ENCODE results near the gene CARMIL1. TPM values are rescaled to one million over a fixed set of nuclear protein-coding genes. Genes with fewer than 3 reads are reported as not detected.

The CARMIL1 gene
- polyA plus RNA-seq, 1 of the 3 experiments (the other 2 are of a cell fraction), result 1.7 TPM

- Histone ChIP-seq H3K9me3 (no peaks in the 10 kb centered on the region; the same call in 1 of the 2 replicates), H3K36me3 (replicated peaks in 1 of 2; ENCODE audit: control insufficient read depth in 1 of 2, insufficient read depth in 2 of 2, low read length in 1 of 2) (no peaks in the 10 kb centered on the region), H3F3A (replicated peaks; ENCODE audit: insufficient read depth) (peaks cover 28% of the 10 kb centered on the region), H3K27ac (ENCODE audit: low read depth in 2 of 2, low read length in 1 of 2) (peak overlapping the region in 1 of 2 experiments; percentile 89; a peak in 2 of 4 replicates), H4K20me1 (ENCODE audit: insufficient read depth) (no peaks in the 10 kb centered on the region), H3K79me2 (ENCODE audit: insufficient read depth) (no peaks in the 10 kb centered on the region), H2AFZ (ENCODE audit: low read depth) (no peak overlapping the region; the same call in 1 of the 2 replicates), H3K27me3 (ENCODE audit: insufficient read depth) (no peaks in the 10 kb centered on the region), H3K4me2 (0 out of 2 replicates have a peak overlapping the region, but pooled peaks have one; percentile 2), H3K9me2 (no peaks in the 10 kb centered on the region), H3K9ac (peak overlapping the region; percentile 15; the same call in 1 of the 2 replicates), H3K4me1 (ENCODE audit: control insufficient read depth in 1 of 2, insufficient read depth in 2 of 2, low read depth in 1 of 2, low read length in 1 of 2) (peaks cover 0 to 9% of the 10 kb centered on the region in 2 experiments; a peak in 1 of 4 replicates), H3K4me3 (ENCODE audit: low read depth in 2 of 2, low read length in 1 of 2) (no peak overlapping the region)
- 83% methylated on average over 1 of the region's 1 CpG for WGBS (ENCODE audit: low lambda C conversion rate)
- CTCF ChIA-PET, result interaction anchor here (1.4 to 6.6 kb wide), 4 partner anchors 17 to 308 kb away, joined by 3 to 37 read pairs (median 6); no protein-coding TSS in a partner anchor
- no peak for DNase-seq
- no peak for TF ChIP-seq FOXJ3 (CRISPR knock-in tag; IDR thresholded peaks at IDR 0.05)
- TF ChIP-seq RXRA (IDR thresholded peaks at IDR 0.05; ENCODE audit: borderline replicate concordance, low read depth), result no peak
- no peak for TF ChIP-seq EZH2phosphoT487 (IDR thresholded peaks at IDR 0.05; ENCODE audit: borderline replicate concordance, low read depth)
- TF ChIP-seq ELF1 (IDR thresholded peaks at IDR 0.05), result no peak
- TF ChIP-seq POLR2AphosphoS5 (IDR thresholded peaks at IDR 0.05; ENCODE audit: low read depth, low read length), result no peak
- no peak for TF ChIP-seq YY1 (IDR thresholded peaks at IDR 0.05; ENCODE audit: low read depth)
- no peak for TF ChIP-seq MEF2A (IDR thresholded peaks at IDR 0.05; ENCODE audit: borderline replicate concordance, low read depth)
- no peak for TF ChIP-seq FOSL2 (IDR thresholded peaks at IDR 0.05; ENCODE audit: borderline replicate concordance, low read depth)
- TF ChIP-seq RAD21 (IDR thresholded peaks at IDR 0.05; ENCODE audit: low read length), result no peak
- TF ChIP-seq CTCF (IDR thresholded peaks at IDR 0.05), result no peak
- no peak for TF ChIP-seq USF2 (IDR thresholded peaks at IDR 0.05; ENCODE audit: borderline replicate concordance, low read depth, low read length)
- TF ChIP-seq JUND (IDR thresholded peaks at IDR 0.05), result no peak
- TF ChIP-seq TEAD4 (IDR thresholded peaks at IDR 0.05; ENCODE audit: borderline replicate concordance, insufficient read depth), result no peak
- TF ChIP-seq NFIC (IDR thresholded peaks at IDR 0.05; ENCODE audit: borderline replicate concordance), result no peak
- TF ChIP-seq CHD2 (IDR thresholded peaks at IDR 0.05; ENCODE audit: low read length, partially characterized antibody), result no peak
- POLR2A ChIA-PET, result no interaction called here
These were observed 30.0 kb upstream of the CARMIL1 start for GRCh38 chr6:25249133-25249532.

GRCh38 chr6:25250878-25251277, 28.3 kb upstream of the CARMIL1 start:
- no peak for DNase-seq
- H3K9me3 ChIP-seq, result no peaks in the 10 kb centered on the region
- H3K36me3 ChIP-seq (replicated peaks in 1 of 2; ENCODE audit: control insufficient read depth in 1 of 2, insufficient read depth in 2 of 2, low read length in 1 of 2), result no peaks in the 10 kb centered on the region
- H3K9ac ChIP-seq, result no peak overlapping the region
- peaks cover 28% of the 10 kb centered on the region for H3F3A ChIP-seq (replicated peaks; ENCODE audit: insufficient read depth)
- ChIA-PET POLR2A (no interaction called here), CTCF (interaction anchor here (1.0 to 6.6 kb wide), 4 partner anchors 13 to 33 kb away, joined by 3 to 37 read pairs (median 6); no protein-coding TSS in a partner anchor)
- H3K4me2 ChIP-seq, result no peak overlapping the region
- H3K4me3 ChIP-seq (ENCODE audit: low read depth in 2 of 2, low read length in 1 of 2), result no peak overlapping the region
- peak overlapping the region in 1 of 2 experiments; percentile 20; a peak in 2 of 4 replicates for H3K27ac ChIP-seq (ENCODE audit: low read depth in 2 of 2, low read length in 1 of 2)
- H3K27me3 ChIP-seq (ENCODE audit: insufficient read depth), result no peaks in the 10 kb centered on the region
- no peaks in the 10 kb centered on the region for H3K79me2 ChIP-seq (ENCODE audit: insufficient read depth)
- TF ChIP-seq YY1 (IDR thresholded peaks at IDR 0.05; ENCODE audit: low read depth) (no peak), MEF2A (IDR thresholded peaks at IDR 0.05; ENCODE audit: borderline replicate concordance, low read depth) (no peak), TCF12 (IDR thresholded peaks at IDR 0.05) (peak; percentile 74; the same call in 1 of the 2 replicates), NFIC (IDR thresholded peaks at IDR 0.05; ENCODE audit: borderline replicate concordance) (0 out of 2 replicates have a peak, but pooled peaks have one; percentile 16), PBX3 (IDR thresholded peaks at IDR 0.05) (peak; percentile 50), FOSL2 (IDR thresholded peaks at IDR 0.05; ENCODE audit: borderline replicate concordance, low read depth) (peak; percentile 33; the same call in 1 of the 2 replicates), JUND (IDR thresholded peaks at IDR 0.05) (0 out of 2 replicates have a peak, but pooled peaks have one; percentile 14)
- no peaks in the 10 kb centered on the region for H4K20me1 ChIP-seq (ENCODE audit: insufficient read depth)
- no peak overlapping the region; the same call in 1 of the 2 replicates for H2AFZ ChIP-seq (ENCODE audit: low read depth)
- WGBS (ENCODE audit: low lambda C conversion rate), result 25% methylated on average over 4 of the region's 5 CpGs
- peaks cover 0 to 9% of the 10 kb centered on the region in 2 experiments; a peak in 1 of 4 replicates for H3K4me1 ChIP-seq (ENCODE audit: control insufficient read depth in 1 of 2, insufficient read depth in 2 of 2, low read depth in 1 of 2, low read length in 1 of 2)
- H3K9me2 ChIP-seq, result no peaks in the 10 kb centered on the region
